B cell (primary cell): Measurements from ENCODE around the gene ZBTB25. TPM values are rescaled to one million over a fixed set of nuclear protein-coding genes. Genes with fewer than 3 reads are reported as not detected.

Experiments
- ATAC-seq: fragments of 200-7000 bp; cut with Tn5 transposase; one replicate; pipeline ENCODE4 v1.10.0; 2021; ENCODE audit warnings: low read depth, mild to moderate bottlenecking, moderate number of reproducible peaks, moderate library complexity
- CTCF ChIA-PET: fragments of 350-600 bp; sonication (Branson Sonifier 250); formaldehyde crosslinking; loops from one replicate; lab custom pipeline; 2021; ENCODE audit warnings: antibody characterized with exemption, inconsistent platforms; lab: Charles Lee
- POLR2A ChIA-PET: fragments of 350-600 bp; sonication (Branson Sonifier 250); formaldehyde crosslinking; loops from one replicate; lab custom pipeline; 2021; ENCODE audit warnings: antibody characterized with exemption; lab: Charles Lee
- DNase-seq: peaks from one replicate; pipeline ENCODE4 v3.0.0; 2013
- H2AFZ ChIP-seq: 2 replicates; pipeline ENCODE4 v1.6.1; 2012; ENCODE audit warnings: mild to moderate bottlenecking, low read depth, low read length; ENCODE audit not compliant: insufficient read depth, poor library complexity, severe bottlenecking
- H3K27ac ChIP-seq, 2 donors: 1 replicate in 1 of 2; 2 replicates in 1 of 2; pipeline ENCODE4 v1.5.1; 2012 to 2013; ENCODE audit warnings: low read length in 2 of 2, mild to moderate bottlenecking in 2 of 2, moderate library complexity in 1 of 2
- H3K27me3 ChIP-seq, 4 experiments: fragments of 200-600 bp in 1 of 4; sonication (generic) in 1 of 4; replicated peaks in 1 of 4; 1 replicate in 2 of 4; 2 replicates in 2 of 4; pipeline versions ENCODE4 v1.6.1 to v1.7.0; 2013 to 2016; ENCODE audit warnings: low read length in 3 of 4, mild to moderate bottlenecking in 2 of 4, mixed read lengths in 1 of 4, moderate library complexity in 1 of 4; ENCODE audit not compliant: insufficient read depth in 4 of 4, control insufficient read depth in 3 of 4; ENCODE audit errors: control extremely low read depth in 1 of 4
- H3K36me3 ChIP-seq, 2 experiments: replicated peaks in 1 of 2; 1 replicate in 1 of 2; 2 replicates in 1 of 2; pipeline versions ENCODE4 v1.6.1 to v1.7.1; 2013; ENCODE audit warnings: low read length in 1 of 2; ENCODE audit not compliant: insufficient read depth in 2 of 2, control insufficient read depth in 1 of 2; ENCODE audit errors: control extremely low read depth in 1 of 2, extremely low read depth in 1 of 2
- H3K4me1 ChIP-seq, 2 donors: fragments of 200-600 bp in 1 of 2; sonication (generic) in 1 of 2; 1 replicate in 1 of 2; 2 replicates in 1 of 2; pipeline versions ENCODE4 v1.5.1 to v1.6.1; 2013 to 2017; ENCODE audit warnings: low read length in 2 of 2; ENCODE audit not compliant: control insufficient read depth in 2 of 2, insufficient read depth in 2 of 2
- H3K4me2 ChIP-seq: replicated peaks from 2 replicates; pipeline ENCODE3; 2012; ENCODE audit warnings: mild to moderate bottlenecking, low read depth, low read length; ENCODE audit not compliant: poor library complexity, severe bottlenecking
- H3K4me3 ChIP-seq, 5 experiments: fragments of 200-600 bp in 1 of 5; sonication (generic) in 1 of 5; 1 replicate in 3 of 5; 2 replicates in 2 of 5; pipeline versions ENCODE4 v1.5.1 to v1.7.0; 2011 to 2016; ENCODE audit warnings: low read length in 4 of 5, mild to moderate bottlenecking in 4 of 5, low read depth in 2 of 5, control low read depth in 1 of 5, moderate library complexity in 1 of 5; ENCODE audit not compliant: insufficient read depth in 1 of 5; ENCODE audit errors: control extremely low read depth in 1 of 5, extremely low read depth in 1 of 5
- H3K79me2 ChIP-seq: fragments of 200-600 bp; sonication (generic); one replicate; pipeline ENCODE4 v1.6.0; 2016; ENCODE audit warnings: low read length; ENCODE audit not compliant: control insufficient read depth, insufficient read depth
- H3K9ac ChIP-seq: fragments of 200-600 bp; sonication (generic); 2 replicates; pipeline ENCODE4 v1.6.1; 2017; ENCODE audit warnings: mild to moderate bottlenecking, low read length, moderate library complexity
- H3K9me3 ChIP-seq, 3 donors: one replicate each; pipeline versions ENCODE4 v1.6.1 to v1.7.1; 2013; ENCODE audit warnings: low read length in 2 of 3; ENCODE audit not compliant: control insufficient read depth in 2 of 3, insufficient read depth in 1 of 3; ENCODE audit errors: control extremely low read depth in 1 of 3
- H4K20me1 ChIP-seq: 2 replicates; pipeline ENCODE4 v1.6.0; 2012; ENCODE audit warnings: mild to moderate bottlenecking, low read length; ENCODE audit not compliant: insufficient read depth, control insufficient read depth, poor library complexity, severe bottlenecking
- H3K27ac Mint-ChIP-seq: one replicate; pipeline ENCODE4 v1.8.0; 2021; ENCODE audit warnings: mixed read lengths
- H3K27me3 Mint-ChIP-seq: one replicate; pipeline ENCODE4 v1.8.0; 2021; ENCODE audit warnings: mixed read lengths
- H3K4me1 Mint-ChIP-seq: one replicate; pipeline ENCODE4 v1.8.0; 2021; ENCODE audit warnings: mixed read lengths
- H3K4me3 Mint-ChIP-seq: one replicate; pipeline ENCODE4 v1.8.0; 2021; ENCODE audit warnings: mixed read lengths
- H3K9me3 Mint-ChIP-seq: one replicate; pipeline ENCODE4 v1.8.0; 2022; ENCODE audit warnings: mixed read lengths; ENCODE audit not compliant: insufficient read depth
- CTCF ChIP-seq: fragments of 200-600 bp; IDR thresholded peaks from one replicate; pipeline ENCODE4 v1.8.0; 2022; ENCODE audit warnings: antibody characterized with exemption, mild to moderate bottlenecking
- EZH2 ChIP-seq: IDR thresholded peaks from 2 replicates; pipeline ENCODE4 v1.6.1; 2012; ENCODE audit warnings: borderline replicate concordance, low read depth, mild to moderate bottlenecking, moderate library complexity, low read length; ENCODE audit not compliant: insufficient read depth, poor library complexity, severe bottlenecking
- WGBS: methylation state at CpG from one replicate; pipeline ENCODE4 v1.1.5; 2013; ENCODE audit warnings: missing lambda C conversion rate; ENCODE audit not compliant: insufficient coverage; 5-methylcytosine and 5-hydroxymethylcytosine counted together
- intact Hi-C: fragments of 100-400 bp; cut with micrococcal nuclease; formaldehyde crosslinking; loops from one replicate; pipeline ENCODE4 v1.10.0; 2022
- polyA plus RNA-seq: library from polyadenylated mRNA; depleted of rRNA; stranded (reverse); fragments of >200 nt; gene quantifications from 2 replicates; pipeline ENCODE4 v1.2.3, GENCODE V29; 2012
- total RNA-seq, 2 donors: library from RNA; stranded (reverse); fragments of 120-200 nt in 1 of 2; gene quantifications; 1 replicate in 1 of 2; 2 replicates in 1 of 2; pipeline versions ENCODE4 v1.2.3 to v1.2.4, GENCODE V29; 2013 to 2022

ZBTB25 gene
- total and polyA plus RNA-seq, 2 donors (not counting 1 experiment from before 2014, with no cell fraction given): 20.8 to 45.7 TPM

GRCh38 chr14:64407329-64407728, 96.3 kb downstream of the ZBTB25 start:
- Histone ChIP-seq H3K27ac (no peak overlapping the region), H3K79me2 (peaks cover 32% of the 10 kb centered on the region), H3K9ac (no peak overlapping the region), H3K9me3 (no peaks in the 10 kb centered on the region), H3K4me2 (no peak overlapping the region), H3K4me3 (no peak overlapping the region), H3K27me3 (no peaks in the 10 kb centered on the region), H4K20me1 (no peaks in the 10 kb centered on the region), H3K4me1 (peaks cover 5 to 8% of the 10 kb centered on the region in 2 donors), H2AFZ (no peak overlapping the region), H3K36me3 (peaks cover 2 to 17% of the 10 kb centered on the region in 2 experiments)
- POLR2A ChIA-PET: interaction anchor here (0.7 kb wide), 1 partner anchor 21 kb away, joined by 11 read pairs; no protein-coding TSS in a partner anchor
- TF ChIP-seq EZH2 (no peak), CTCF (no peak)
- H3K27ac Mint-ChIP-seq: no peak overlapping the region
- no peak overlapping the region for H3K4me3 Mint-ChIP-seq
- peaks cover 19% of the 10 kb centered on the region for H3K4me1 Mint-ChIP-seq
- intact Hi-C loops: no loop called here
- CTCF ChIA-PET: no interaction called here
- no peaks in the 10 kb centered on the region for H3K27me3 Mint-ChIP-seq
- WGBS: no CpG with 5 or more reads among the region's 2 CpGs
- ATAC-seq (no peak), DNase-seq (no peak)
- no peaks in the 10 kb centered on the region for H3K9me3 Mint-ChIP-seq

GRCh38 chr14:64405295-64405694, 98.3 kb downstream of the ZBTB25 start:
- intact Hi-C loops: no loop called here
- CTCF ChIA-PET: interaction anchor here (1.4 to 2.2 kb wide), 2 partner anchors 25 to 106 kb away, joined by 3 to 6 read pairs; no protein-coding TSS in a partner anchor
- no peak overlapping the region for H3K27ac Mint-ChIP-seq

More at GRCh38 chr14:64405295-64405694, 98.3 kb downstream of the ZBTB25 start:
- Mint-ChIP-seq H3K4me1 (peaks cover 21% of the 10 kb centered on the region), H3K27me3 (no peaks in the 10 kb centered on the region), H3K4me3 (no peak overlapping the region), H3K9me3 (no peaks in the 10 kb centered on the region)
- H4K20me1 ChIP-seq: no peaks in the 10 kb centered on the region
- no peaks in the 10 kb centered on the region for H3K27me3 ChIP-seq
- no peaks in the 10 kb centered on the region for H3K9me3 ChIP-seq
- H3K9ac ChIP-seq: no peak overlapping the region
- no peak overlapping the region for H2AFZ ChIP-seq
- TF ChIP-seq EZH2 (no peak), CTCF (no peak)
- H3K79me2 ChIP-seq: peaks cover 36% of the 10 kb centered on the region
- H3K27ac ChIP-seq: no peak overlapping the region
- DNase-seq: no peak
- 100% methylated on average over 1 of the region's 4 CpGs for WGBS
- H3K36me3 ChIP-seq: peaks cover 0 to 10% of the 10 kb centered on the region in 2 experiments
- ATAC-seq: no peak
- H3K4me3 ChIP-seq: no peak overlapping the region
- H3K4me1 ChIP-seq: peaks cover 5 to 16% of the 10 kb centered on the region in 2 donors
- no peak overlapping the region for H3K4me2 ChIP-seq
- POLR2A ChIA-PET: no interaction called here
